Naive thymus-derived CD4-positive, alpha-beta T cell (primary cell): ENCODE data around the gene BAZ2A. TPM values are rescaled to one million over a fixed set of nuclear protein-coding genes. Genes with fewer than 3 reads are reported as not detected.

Source experiments
- ATAC-seq: fragments of 150-1000 bp; cut with Tn5 transposase; 2 replicates; pipeline ENCODE4 v1.10.0; 2021; ENCODE audit warnings: mild to moderate bottlenecking, moderate library complexity
- CTCF ChIA-PET: fragments of 350-600 bp; sonication (Branson Sonifier 250); formaldehyde crosslinking; loops from one replicate; lab custom pipeline; 2021; ENCODE audit warnings: antibody characterized with exemption; lab: Charles Lee
- POLR2A ChIA-PET: fragments of 350-600 bp; sonication (Branson Sonifier 250); formaldehyde crosslinking; loops from one replicate; lab custom pipeline; 2021; ENCODE audit warnings: antibody characterized with exemption, inconsistent platforms; lab: Charles Lee
- DNase-seq, 9 donors: peaks; one replicate each; pipeline versions ENCODE4 v3.0.0 to v3.0.0-alpha.2; 2020 to 2022; ENCODE audit warnings: mixed read lengths in 1 of 9
- H3K27ac ChIP-seq: one replicate; pipeline ENCODE4 v1.7.0; 2013; ENCODE audit warnings: mild to moderate bottlenecking, low read depth, low read length, moderate library complexity
- H3K27me3 ChIP-seq, 2 donors: one replicate each; pipeline ENCODE4 v1.7.0; 2013; ENCODE audit warnings: low read length in 2 of 2, mild to moderate bottlenecking in 2 of 2, moderate library complexity in 2 of 2; ENCODE audit not compliant: control insufficient read depth in 2 of 2, insufficient read depth in 2 of 2
- H3K36me3 ChIP-seq, 3 experiments: 1 replicate in 2 of 3; 2 replicates in 1 of 3; pipeline ENCODE4 v1.7.0; 2013; ENCODE audit warnings: low read length in 3 of 3, mild to moderate bottlenecking in 3 of 3, moderate library complexity in 1 of 3; ENCODE audit not compliant: insufficient read depth in 3 of 3, control insufficient read depth in 2 of 3
- H3K4me1 ChIP-seq, 2 donors: one replicate each; pipeline ENCODE4 v1.7.0; 2013; ENCODE audit warnings: low read length in 2 of 2, mild to moderate bottlenecking in 2 of 2, moderate library complexity in 1 of 2; ENCODE audit not compliant: control insufficient read depth in 2 of 2, insufficient read depth in 2 of 2
- H3K4me3 ChIP-seq: 2 replicates; pipeline ENCODE4 v1.7.0; 2013; ENCODE audit warnings: mild to moderate bottlenecking, low read length
- H3K9me3 ChIP-seq, 3 experiments: 1 replicate in 2 of 3; 2 replicates in 1 of 3; pipeline ENCODE4 v1.7.0; 2013; ENCODE audit warnings: low read length in 3 of 3; ENCODE audit not compliant: control insufficient read depth in 2 of 3
- H3K27ac Mint-ChIP-seq, 9 donors: one replicate each; pipeline ENCODE4 v1.8.0; 2020 to 2022; ENCODE audit warnings: mixed read lengths in 9 of 9, mild to moderate bottlenecking in 8 of 9, moderate library complexity in 5 of 9, inconsistent platforms in 2 of 9
- H3K27me3 Mint-ChIP-seq, 5 donors: one replicate each; pipeline ENCODE4 v1.8.0; 2021 to 2022; ENCODE audit warnings: mixed read lengths in 5 of 5, mild to moderate bottlenecking in 1 of 5
- H3K36me3 Mint-ChIP-seq, 5 donors: one replicate each; pipeline ENCODE4 v1.8.0; 2020 to 2022; ENCODE audit warnings: mixed read lengths in 5 of 5, mild to moderate bottlenecking in 3 of 5, inconsistent platforms in 1 of 5
- H3K4me1 Mint-ChIP-seq, 7 donors: one replicate each; pipeline ENCODE4 v1.8.0; 2020 to 2022; ENCODE audit warnings: mixed read lengths in 7 of 7, mild to moderate bottlenecking in 3 of 7, inconsistent platforms in 1 of 7
- H3K4me3 Mint-ChIP-seq, 10 donors: one replicate each; pipeline ENCODE4 v1.8.0; 2020 to 2022; ENCODE audit warnings: mild to moderate bottlenecking in 10 of 10, mixed read lengths in 10 of 10, moderate library complexity in 6 of 10, inconsistent platforms in 2 of 10
- H3K9me3 Mint-ChIP-seq, 11 donors: one replicate each; pipeline ENCODE4 v1.8.0; 2020 to 2022; ENCODE audit warnings: mixed read lengths in 11 of 11, mild to moderate bottlenecking in 4 of 11, inconsistent platforms in 1 of 11, moderate library complexity in 1 of 11
- intact Hi-C, 2 donors: fragments of 100-400 bp; cut with micrococcal nuclease; formaldehyde crosslinking; loops; one replicate each; pipeline ENCODE4 v1.15.1; 2023
- polyA plus RNA-seq, 2 donors: library from polyadenylated mRNA; unstranded; fragments of 300-500 nt; fragmentation: Illumina TruSeq; gene quantifications; one replicate each; pipeline ENCODE4 v1.2.3, GENCODE V29; 2021
- total RNA-seq, 6 experiments: library from RNA in 5 of 6; stranded (reverse) in 5 of 6; gene quantifications; 1 replicate in 5 of 6; 2 replicates in 1 of 6; pipeline ENCODE4 v1.2.3 and lab custom pipeline; 2021 to 2026

BAZ2A gene
- total and polyA plus RNA-seq, 7 experiments from 2014 or later: 24.8 to 230 (median 178) TPM

GRCh38 chr12:56591126-56591525 is 39.0 kb downstream of the BAZ2A start:
- Mint-ChIP-seq H3K4me3 (no peak overlapping the region), H3K4me1 (peaks cover 0 to 4% (median 0%) of the 10 kb centered on the region in 7 donors), H3K27me3 (no peaks in the 10 kb centered on the region), H3K9me3 (no peaks in the 10 kb centered on the region), H3K27ac (peak overlapping the region in 3 of 9 donors; percentile 45 to 70 (median 48)), H3K36me3 (peaks cover 0 to 10% (median 6%) of the 10 kb centered on the region in 5 donors)
- CTCF ChIA-PET: interaction anchor here (0.6 to 1.9 kb wide), 5 partner anchors 16 to 520 kb away, joined by 3 to 8 read pairs (median 3); no protein-coding TSS in a partner anchor
- intact Hi-C loops: loop anchor here in 1 of 2 donors (5.0 kb wide), 1 partner anchor 94 kb away; no protein-coding TSS in a partner anchor
- no peak overlapping the region for H3K27ac ChIP-seq
- H3K36me3 ChIP-seq: peaks cover 0 to 11% (median 4%) of the 10 kb centered on the region in 3 experiments
- POLR2A ChIA-PET: no interaction called here
- no peaks in the 10 kb centered on the region for H3K27me3 ChIP-seq
- DNase-seq (no peak), ATAC-seq (no peak)
- H3K4me1 ChIP-seq: no peaks in the 10 kb centered on the region
- no peak overlapping the region for H3K4me3 ChIP-seq
- no peaks in the 10 kb centered on the region for H3K9me3 ChIP-seq

GRCh38 chr12:56590237-56590830 is 39.8 kb downstream of the BAZ2A start:
- intact Hi-C loops: loop anchor here (1.0 to 5.0 kb wide), 2 partner anchors 77 to 93 kb away; no protein-coding TSS in a partner anchor
- no peaks in the 10 kb centered on the region for H3K4me1 ChIP-seq

GRCh38 chr12:56589783-56590182 is 40.3 kb downstream of the BAZ2A start:
- Mint-ChIP-seq H3K36me3 (peaks cover 0 to 10% (median 6%) of the 10 kb centered on the region in 5 donors), H3K27me3 (no peaks in the 10 kb centered on the region), H3K4me1 (peaks cover 0 to 4% (median 0%) of the 10 kb centered on the region in 7 donors), H3K27ac (no peak overlapping the region), H3K9me3 (no peaks in the 10 kb centered on the region), H3K4me3 (no peak overlapping the region)
- Histone ChIP-seq H3K4me1 (no peaks in the 10 kb centered on the region), H3K9me3 (no peaks in the 10 kb centered on the region), H3K27me3 (no peaks in the 10 kb centered on the region), H3K36me3 (peaks cover 0 to 8% (median 4%) of the 10 kb centered on the region in 3 experiments), H3K27ac (no peak overlapping the region), H3K4me3 (no peak overlapping the region)
- CTCF ChIA-PET: interaction anchor here (0.7 to 2.4 kb wide), 5 partner anchors 9 to 139 kb away, joined by 3 to 7 read pairs (median 5); no protein-coding TSS in a partner anchor
- POLR2A ChIA-PET: interaction anchor here (0.6 to 1.1 kb wide), 4 partner anchors 31 to 368 kb away, joined by 3 to 6 read pairs (median 3); partner anchors contain the start of gene RNF41
- ATAC-seq (no peak), DNase-seq (no peak)
- intact Hi-C loops: loop anchor here (1.0 to 5.0 kb wide), 2 partner anchors 76 to 92 kb away; no protein-coding TSS in a partner anchor

More at GRCh38 chr12:56590237-56590830, 39.8 kb downstream of the BAZ2A start:
- Histone ChIP-seq H3K36me3 (peaks cover 0 to 8% (median 4%) of the 10 kb centered on the region in 3 experiments), H3K27me3 (no peaks in the 10 kb centered on the region), H3K4me3 (no peak overlapping the region), H3K9me3 (no peaks in the 10 kb centered on the region), H3K27ac (no peak overlapping the region)
- ATAC-seq (peak; percentile 62), DNase-seq (peak in 1 of 9 donors; percentile 18)
- ChIA-PET POLR2A (no interaction called here), CTCF (interaction anchor here (0.5 to 1.9 kb wide), 5 partner anchors 15 to 94 kb away, joined by 3 to 8 read pairs (median 3); no protein-coding TSS in a partner anchor)
- peaks cover 0 to 4% (median 0%) of the 10 kb centered on the region in 7 donors for H3K4me1 Mint-ChIP-seq
- no peak overlapping the region for H3K4me3 Mint-ChIP-seq
- H3K27me3 Mint-ChIP-seq: no peaks in the 10 kb centered on the region
- peaks cover 0 to 10% (median 6%) of the 10 kb centered on the region in 5 donors for H3K36me3 Mint-ChIP-seq
- H3K27ac Mint-ChIP-seq: no peak overlapping the region
- H3K9me3 Mint-ChIP-seq: no peaks in the 10 kb centered on the region

GRCh38 chr12:56585098-56585497 is 45.0 kb downstream of the BAZ2A start:
- peaks cover 0 to 10% (median 6%) of the 10 kb centered on the region in 5 donors for H3K36me3 Mint-ChIP-seq
- Histone ChIP-seq H3K9me3 (no peaks in the 10 kb centered on the region), H3K27me3 (no peaks in the 10 kb centered on the region), H3K36me3 (peaks cover 0 to 8% (median 4%) of the 10 kb centered on the region in 3 experiments), H3K4me1 (peaks cover 10 to 16% of the 10 kb centered on the region in 2 donors), H3K27ac (no peak overlapping the region), H3K4me3 (no peak overlapping the region)
- ChIA-PET POLR2A (interaction anchor here (0.6 kb wide), 1 partner anchor 124 kb away, joined by 3 read pairs; no protein-coding TSS in a partner anchor), CTCF (no interaction called here)
- no peak overlapping the region for H3K4me3 Mint-ChIP-seq
- no peaks in the 10 kb centered on the region for H3K9me3 Mint-ChIP-seq
- H3K4me1 Mint-ChIP-seq: peaks cover 8 to 16% (median 14%) of the 10 kb centered on the region in 7 donors
- ATAC-seq: no peak
- H3K27me3 Mint-ChIP-seq: no peaks in the 10 kb centered on the region
- no peak for DNase-seq
- intact Hi-C loops: no loop called here
- H3K27ac Mint-ChIP-seq: no peak overlapping the region

- CTCF ChIA-PET: interaction anchor here (0.9 to 1.3 kb wide), 6 partner anchors 8 to 72 kb away, joined by 3 to 6 read pairs (median 4); no protein-coding TSS in a partner anchor
- H3K27me3 Mint-ChIP-seq: no peaks in the 10 kb centered on the region
- H3K9me3 ChIP-seq: no peaks in the 10 kb centered on the region
- DNase-seq (no peak), ATAC-seq (peak; percentile 66)
- peaks cover 8 to 16% (median 14%) of the 10 kb centered on the region in 7 donors for H3K4me1 Mint-ChIP-seq
- peak overlapping the region in 5 of 10 donors; percentile 3 to 59 (median 16) for H3K4me3 Mint-ChIP-seq
- no peak overlapping the region for H3K27ac ChIP-seq
- POLR2A ChIA-PET: interaction anchor here (1.2 to 1.8 kb wide), 3 partner anchors 9 to 453 kb away, joined by 3 to 5 read pairs (median 5); no protein-coding TSS in a partner anchor
- peaks cover 0 to 4% (median 0%) of the 10 kb centered on the region in 5 donors for H3K36me3 Mint-ChIP-seq
- H3K27me3 ChIP-seq: no peaks in the 10 kb centered on the region
- H3K36me3 ChIP-seq: no peaks in the 10 kb centered on the region
- H3K27ac Mint-ChIP-seq: peak overlapping the region; percentile 19 to 91 (median 66)
- no peaks in the 10 kb centered on the region for H3K9me3 Mint-ChIP-seq
- no peak overlapping the region for H3K4me3 ChIP-seq
- intact Hi-C loops: no loop called here
- peaks cover 10 to 16% of the 10 kb centered on the region in 2 donors for H3K4me1 ChIP-seq
These were observed 48.5 kb downstream of the BAZ2A start for GRCh38 chr12:56581418-56582145.

GRCh38 chr12:56578983-56579546 is 51.1 kb downstream of the BAZ2A start:
- no peak overlapping the region for H3K27ac ChIP-seq
- no peaks in the 10 kb centered on the region for H3K27me3 ChIP-seq
- DNase-seq: no peak
- H3K4me3 ChIP-seq: no peak overlapping the region
- no peak overlapping the region for H3K27ac Mint-ChIP-seq
- ChIA-PET POLR2A (interaction anchor here (0.6 kb wide), 1 partner anchor 1315 kb away, joined by 3 read pairs; no protein-coding TSS in a partner anchor), CTCF (interaction anchor here (0.5 to 3.2 kb wide), 3 partner anchors 65 to 98 kb away, joined by 3 to 10 read pairs (median 3); no protein-coding TSS in a partner anchor)
- ATAC-seq: no peak
- no peaks in the 10 kb centered on the region for H3K36me3 ChIP-seq
- intact Hi-C loops: loop anchor here in 1 of 2 donors (10.0 kb wide), 1 partner anchor 384 kb away; no protein-coding TSS in a partner anchor
- peaks cover 0 to 4% (median 0%) of the 10 kb centered on the region in 5 donors for H3K36me3 Mint-ChIP-seq
- no peaks in the 10 kb centered on the region for H3K27me3 Mint-ChIP-seq
- peaks cover 8 to 16% (median 14%) of the 10 kb centered on the region in 7 donors for H3K4me1 Mint-ChIP-seq
- H3K4me3 Mint-ChIP-seq: no peak overlapping the region
- H3K9me3 Mint-ChIP-seq: peaks cover 0 to 1% (median 0%) of the 10 kb centered on the region in 11 donors
- peaks cover 10 to 16% of the 10 kb centered on the region in 2 donors for H3K4me1 ChIP-seq
- no peaks in the 10 kb centered on the region for H3K9me3 ChIP-seq
